SK-N-SH (cell line): ENCODE data around the gene ATXN10. TPM values are rescaled to one million over a fixed set of nuclear protein-coding genes. Genes with fewer than 3 reads are reported as not detected.

Source experiments
- CTCF ChIA-PET: fragments of 300-600, 350-600 bp; formaldehyde crosslinking; extraction: SDS; loops from one replicate; lab custom pipeline; 2021; lab: Yijun Ruan, JAX
- POLR2A ChIA-PET: fragments of 350-600 bp; sonication (Branson Sonifier 250); formaldehyde crosslinking; extraction: SDS; loops from one replicate; lab custom pipeline; 2020; ENCODE audit warnings: antibody characterized with exemption, inconsistent platforms; lab: Yijun Ruan, JAX
- DNase-seq: peaks from one replicate; pipeline ENCODE4 v3.0.0; 2012
- H2AFZ ChIP-seq: fragments of 200-600 bp; sonication (generic); 2 replicates; pipeline ENCODE4 v1.8.1; 2016; ENCODE audit warnings: antibody characterized with exemption, mild to moderate bottlenecking, low read depth
- H3F3A ChIP-seq: fragments of 200-600 bp; sonication (generic); replicated peaks from 2 replicates; pipeline ENCODE3; 2016; ENCODE audit warnings: antibody characterized with exemption, mild to moderate bottlenecking; ENCODE audit not compliant: insufficient read depth
- H3K27ac ChIP-seq, 2 experiments: fragments of 200-500 bp in 1 of 2; fragments of 200-600 bp in 1 of 2; sonication (Bioruptor generic) in 1 of 2; sonication (generic), shearing (Covaris generic) in 1 of 2; 2 replicates each; pipeline versions ENCODE4 v1.5.1 to v1.6.1; 2014 to 2016; ENCODE audit warnings: low read depth in 2 of 2, inconsistent platforms in 1 of 2, low read length in 1 of 2, mild to moderate bottlenecking in 1 of 2, mixed read lengths in 1 of 2
- H3K27me3 ChIP-seq: fragments of 200-600 bp; sonication (generic), shearing (Covaris generic); 2 replicates; pipeline ENCODE4 v1.6.1; 2016; ENCODE audit warnings: mixed run types; ENCODE audit not compliant: insufficient read depth
- H3K36me3 ChIP-seq, 2 experiments: fragments of 200-500 bp in 1 of 2; fragments of 200-600 bp in 1 of 2; sonication (Bioruptor generic) in 1 of 2; sonication (generic) in 1 of 2; replicated peaks in 1 of 2; 2 replicates each; pipeline versions ENCODE3 to v1.5.1; 2014 to 2016; ENCODE audit warnings: low read length in 1 of 2, mild to moderate bottlenecking in 1 of 2; ENCODE audit not compliant: insufficient read depth in 2 of 2, control insufficient read depth in 1 of 2
- H3K4me1 ChIP-seq, 2 experiments: fragments of 200-500 bp in 1 of 2; fragments of 200-600 bp in 1 of 2; sonication (Bioruptor generic) in 1 of 2; sonication (generic), shearing (Covaris generic) in 1 of 2; 2 replicates each; pipeline versions ENCODE4 v1.5.1 to v1.6.1; 2014 to 2016; ENCODE audit warnings: low read depth in 1 of 2, low read length in 1 of 2, mixed run types in 1 of 2; ENCODE audit not compliant: insufficient read depth in 2 of 2, control insufficient read depth in 1 of 2
- H3K4me2 ChIP-seq: fragments of 200-600 bp; sonication (generic), shearing (Covaris generic); 2 replicates; pipeline ENCODE4 v1.6.1; 2017; ENCODE audit warnings: mixed run types
- H3K4me3 ChIP-seq, 2 experiments: fragments of 200-500 bp in 1 of 2; fragments of 200-600 bp in 1 of 2; sonication (Bioruptor generic) in 1 of 2; sonication (generic), shearing (Covaris generic) in 1 of 2; 2 replicates each; pipeline versions ENCODE4 v1.5.1 to v1.8.1; 2014 to 2016; ENCODE audit warnings: low read depth in 2 of 2, inconsistent platforms in 1 of 2, low read length in 1 of 2, mild to moderate bottlenecking in 1 of 2, mixed read lengths in 1 of 2, moderate library complexity in 1 of 2
- H3K79me2 ChIP-seq: fragments of 200-600 bp; sonication (generic); 2 replicates; pipeline ENCODE4 v1.8.1; 2017; ENCODE audit warnings: mild to moderate bottlenecking; ENCODE audit not compliant: insufficient read depth
- H3K9ac ChIP-seq: fragments of 200-600 bp; sonication (generic); 2 replicates; pipeline ENCODE4 v1.6.1; 2017; ENCODE audit warnings: mixed run types
- H3K9me2 ChIP-seq: fragments of 200-600 bp; sonication (generic); 2 replicates; pipeline ENCODE4 v1.6.1; 2017; ENCODE audit warnings: mixed run types
- H3K9me3 ChIP-seq: fragments of 200-600 bp; sonication (generic); 2 replicates; pipeline ENCODE4 v1.6.1; 2017; ENCODE audit warnings: mixed run types, mild to moderate bottlenecking, moderate library complexity
- H4K20me1 ChIP-seq: fragments of 200-600 bp; sonication (generic); 2 replicates; pipeline ENCODE4 v1.6.1; 2017; ENCODE audit warnings: mild to moderate bottlenecking, mixed run types; ENCODE audit not compliant: insufficient read depth
- ELF1 ChIP-seq: IDR thresholded peaks from 2 replicates; pipeline ENCODE4 v1.4.0; 2012
- GABPA ChIP-seq: IDR thresholded peaks from 2 replicates; pipeline ENCODE4 v1.4.0; 2012; ENCODE audit warnings: low read depth, mild to moderate bottlenecking
- GATA2 ChIP-seq: sonication (generic); formaldehyde crosslinking; IDR thresholded peaks from 2 replicates; pipeline ENCODE4 v1.5.0; 2020; ENCODE audit warnings: mild to moderate bottlenecking, missing genetic modification reagents
- NRF1 ChIP-seq: IDR thresholded peaks from 2 replicates; pipeline ENCODE4 v1.6.1; 2012; ENCODE audit warnings: low read depth, mild to moderate bottlenecking, low read length
- POLR2AphosphoS5 ChIP-seq: IDR thresholded peaks from 2 replicates; pipeline ENCODE4 v1.6.1; 2012; ENCODE audit warnings: low read depth, low read length
- RXRA ChIP-seq: IDR thresholded peaks from 2 replicates; pipeline ENCODE4 v1.4.0; 2012; ENCODE audit warnings: low read depth, mild to moderate bottlenecking, borderline replicate concordance
- TAF1 ChIP-seq: IDR thresholded peaks from 2 replicates; pipeline ENCODE4 v1.6.1; 2012; ENCODE audit warnings: low read depth, mild to moderate bottlenecking, low read length, moderate library complexity, borderline replicate concordance
- USF2 ChIP-seq: fragments of 150-350 bp; IDR thresholded peaks from 2 replicates; pipeline ENCODE4 v1.6.1; 2017; ENCODE audit warnings: antibody characterized with exemption, low read length, low read depth, borderline replicate concordance
- ZBTB33 ChIP-seq: IDR thresholded peaks from 2 replicates; pipeline ENCODE4 v1.4.0; 2012; ENCODE audit warnings: low read depth, borderline replicate concordance
- WGBS: methylation state at CpG from one replicate; pipeline ENCODE4 v1.1.6; 2017; ENCODE audit warnings: low lambda C conversion rate; 5-methylcytosine and 5-hydroxymethylcytosine counted together
- polyA plus RNA-seq, 3 experiments: library from polyadenylated mRNA; depleted of rRNA; stranded (reverse); fragments of >200 nt; gene quantifications; 2 replicates each; pipeline ENCODE4 v1.2.3, GENCODE V29; 2012
- TF ChIP-seq, protein P1 (sequence below): IDR thresholded peaks from 2 replicates; pipeline ENCODE4; 2012

Gene ATXN10
- polyA plus RNA-seq, 1 of the 3 experiments (the other 2 are of a cell fraction) = 202 TPM

DNA sequence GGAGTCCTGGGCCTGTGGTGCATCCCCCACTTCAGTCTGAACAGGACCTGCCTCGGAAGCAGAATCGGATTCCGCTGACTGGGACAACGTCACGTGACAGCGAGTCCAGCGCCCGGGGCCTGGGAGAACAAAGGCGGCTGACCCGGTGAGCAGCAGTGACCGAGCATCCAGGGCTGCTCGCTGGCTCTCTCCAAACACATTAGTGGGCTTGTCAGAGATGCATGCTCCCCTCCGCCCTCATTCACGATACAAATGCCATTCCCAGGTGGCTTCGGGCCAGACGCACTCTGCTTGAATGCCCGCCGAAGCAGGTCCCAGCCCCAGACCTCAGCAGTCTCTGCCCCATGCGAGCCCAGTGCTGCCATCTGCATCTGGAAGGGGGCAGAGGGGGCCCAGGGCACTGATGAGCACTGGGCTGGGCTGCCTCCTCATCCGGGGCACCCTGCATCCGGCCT lies 214.3 kb downstream of the ATXN10 start:
- 77% methylated on average over 9 of the region's 21 CpGs for WGBS
- H3K4me3 ChIP-seq = no peak overlapping the region
- DNase-seq = peak; percentile 73
- ChIA-PET POLR2A (no interaction called here), CTCF (no interaction called here)
- H3K9me2 ChIP-seq = no peaks in the 10 kb centered on the region
- no peaks in the 10 kb centered on the region for H3K79me2 ChIP-seq
- TF ChIP-seq POLR2AphosphoS5 (no peak), GABPA (no peak)
- H3K4me2 ChIP-seq = no peak overlapping the region
- 0 out of 4 replicates have a peak overlapping the region, but pooled peaks of 1 of the 2 experiments have one; percentile 8 for H3K27ac ChIP-seq
- H3K9ac ChIP-seq = no peak overlapping the region
- H3K36me3 ChIP-seq = no peaks in the 10 kb centered on the region
- H4K20me1 ChIP-seq = no peaks in the 10 kb centered on the region
- H3K4me1 ChIP-seq = peaks cover 0 to 24% of the 10 kb centered on the region in 2 experiments; a peak in 1 of 4 replicates
- no peak overlapping the region for H2AFZ ChIP-seq
- no peaks in the 10 kb centered on the region for H3K27me3 ChIP-seq
- no peaks in the 10 kb centered on the region for H3K9me3 ChIP-seq
- no peaks in the 10 kb centered on the region for H3F3A ChIP-seq

DNA sequence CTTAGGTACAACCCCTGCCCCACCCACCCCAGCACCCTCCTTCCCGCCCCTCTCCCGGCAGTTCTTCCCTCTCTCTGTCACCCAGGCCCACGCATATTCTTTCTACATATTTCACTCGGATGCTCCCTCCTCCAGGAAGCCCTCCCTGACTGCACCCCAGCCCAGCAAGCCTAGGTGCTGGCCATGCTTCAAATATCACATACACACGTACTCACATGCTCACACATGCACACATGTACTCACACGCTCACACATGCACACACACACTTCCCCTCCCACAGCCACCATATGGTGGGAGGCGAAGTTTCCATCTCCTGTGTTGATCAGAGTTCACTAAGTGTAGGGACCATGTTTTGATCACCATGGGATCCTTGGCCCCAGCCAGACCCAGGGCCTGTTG lies 214.9 kb downstream of the ATXN10 start:
- Histone ChIP-seq H3K4me3 (no peak overlapping the region), H2AFZ (no peak overlapping the region), H3K27me3 (no peaks in the 10 kb centered on the region), H3K79me2 (no peaks in the 10 kb centered on the region), H3K4me2 (no peak overlapping the region), H3K27ac (no peak overlapping the region), H3K36me3 (no peaks in the 10 kb centered on the region), H4K20me1 (no peaks in the 10 kb centered on the region), H3K9ac (no peak overlapping the region), H3K9me2 (no peaks in the 10 kb centered on the region), H3K4me1 (peaks cover 0 to 24% of the 10 kb centered on the region in 2 experiments; a peak in 1 of 4 replicates), H3F3A (no peaks in the 10 kb centered on the region)
- DNase-seq = no peak
- WGBS = 82% methylated on average over 7 of the region's 7 CpGs
- CTCF ChIA-PET = no interaction called here
- POLR2A ChIA-PET = no interaction called here
- no peak for TF ChIP-seq ELF1
- no peak for TF ChIP-seq GABPA
- no peak for TF ChIP-seq NRF1
- TF ChIP-seq ZBTB33 = no peak
- TF ChIP-seq, protein P1, sequence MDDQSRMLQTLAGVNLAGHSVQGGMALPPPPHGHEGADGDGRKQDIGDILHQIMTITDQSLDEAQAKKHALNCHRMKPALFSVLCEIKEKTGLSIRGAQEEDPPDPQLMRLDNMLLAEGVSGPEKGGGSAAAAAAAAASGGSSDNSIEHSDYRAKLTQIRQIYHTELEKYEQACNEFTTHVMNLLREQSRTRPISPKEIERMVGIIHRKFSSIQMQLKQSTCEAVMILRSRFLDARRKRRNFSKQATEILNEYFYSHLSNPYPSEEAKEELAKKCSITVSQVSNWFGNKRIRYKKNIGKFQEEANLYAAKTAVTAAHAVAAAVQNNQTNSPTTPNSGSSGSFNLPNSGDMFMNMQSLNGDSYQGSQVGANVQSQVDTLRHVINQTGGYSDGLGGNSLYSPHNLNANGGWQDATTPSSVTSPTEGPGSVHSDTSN = no peak
- TF ChIP-seq USF2 = no peak
- no peak for TF ChIP-seq RXRA
- no peak for TF ChIP-seq TAF1
- no peak for TF ChIP-seq GATA2 (CRISPR knock-in tag)
- TF ChIP-seq, all 33 proteins: peak for 0
- H3K9me3 ChIP-seq = no peaks in the 10 kb centered on the region
